Gastroesophageal sphincter (tissue), 4 donors: ENCODE measurements around the gene TMEM235. TPM values are rescaled to one million over a fixed set of nuclear protein-coding genes. Genes with fewer than 3 reads are reported as not detected.
A peak's percentile ranks its signal among the peaks of the same experiment; 100 is the strongest.

Experiments
- ATAC-seq: fragments of 150-250 bp; one replicate; pipeline ENCODE4 v1.9.1; 2016; ENCODE audit warnings: mild to moderate bottlenecking, moderate library complexity
- H3K27ac ChIP-seq, 4 donors: fragments of 200-600 bp; sonication (generic) in 3 of 4; 1 replicate in 3 of 4; 2 replicates in 1 of 4; pipeline ENCODE4 v1.5.1; 2016 to 2019
- H3K27me3 ChIP-seq: fragments of 200-600 bp; sonication (generic); one replicate; pipeline ENCODE4 v1.5.1; 2019
- H3K36me3 ChIP-seq, 2 donors: fragments of 200-600 bp; sonication (generic); one replicate each; pipeline ENCODE4 v1.5.1; 2019; ENCODE audit warnings: control low read depth in 1 of 2
- H3K4me1 ChIP-seq, 3 donors: fragments of 200-600 bp; sonication (generic); 1 replicate in 2 of 3; 2 replicates in 1 of 3; pipeline ENCODE4 v1.5.1; 2016 to 2019; ENCODE audit warnings: control low read depth in 2 of 3
- H3K4me3 ChIP-seq, 2 donors: fragments of 200-600 bp; sonication (generic); one replicate each; pipeline ENCODE4 v1.5.1; 2019; ENCODE audit warnings: mild to moderate bottlenecking in 1 of 2, moderate library complexity in 1 of 2
- H3K9me3 ChIP-seq, 3 donors: fragments of 200-600 bp; sonication (generic); one replicate each; pipeline ENCODE4 v1.5.1; 2017 to 2019; ENCODE audit warnings: control low read depth in 2 of 3
- CTCF ChIP-seq, 4 experiments: fragments of 200-600 bp in 2 of 4; fragments of 450-650 bp in 2 of 4; sonication (generic) in 1 of 4; IDR thresholded peaks; one replicate each; pipeline ENCODE4 v1.5.1; 2017 to 2019; ENCODE audit warnings: antibody characterized with exemption in 4 of 4, mild to moderate bottlenecking in 2 of 4, moderate library complexity in 2 of 4
- EP300 ChIP-seq: sonication (generic); formaldehyde crosslinking; IDR thresholded peaks from one replicate; pipeline ENCODE4 v1.6.1; 2017; ENCODE audit warnings: antibody characterized with exemption, mild to moderate bottlenecking
- POLR2A ChIP-seq, 2 donors: fragments of 450-650 bp; IDR thresholded peaks; one replicate each; pipeline ENCODE4 v1.6.1; 2017; ENCODE audit warnings: antibody characterized with exemption in 2 of 2, mild to moderate bottlenecking in 2 of 2, moderate library complexity in 1 of 2
- POLR2AphosphoS5 ChIP-seq: sonication (generic); formaldehyde crosslinking; IDR thresholded peaks from one replicate; pipeline ENCODE4 v1.6.1; 2017; ENCODE audit warnings: antibody characterized with exemption
- WGBS, 2 donors: methylation state at CpG; one replicate each; pipeline ENCODE4 v1.1.5; 2018; ENCODE audit warnings: low coverage in 1 of 2; 5-methylcytosine and 5-hydroxymethylcytosine counted together
- total RNA-seq, 4 donors: library from RNA; depleted of rRNA; stranded (reverse); fragments of >200 nt; gene quantifications; one replicate each; pipeline ENCODE4 v1.1.0, GENCODE V29; 2016

Gene TMEM235
- total RNA-seq, 4 donors from 2014 or later, result not detected

- Histone ChIP-seq H3K36me3 (no peaks in the 10 kb centered on the region), H3K9me3 (no peaks in the 10 kb centered on the region), H3K27ac (no peak overlapping the region), H3K4me1 (no peaks in the 10 kb centered on the region), H3K27me3 (no peaks in the 10 kb centered on the region), H3K4me3 (no peak overlapping the region)
- no peak for TF ChIP-seq POLR2A (IDR thresholded peaks at IDR 0.05)
- no peak for TF ChIP-seq POLR2AphosphoS5
- TF ChIP-seq EP300, result no peak
- no peak for TF ChIP-seq CTCF (IDR thresholded peaks at IDR 0.05)
- 83 to 85% methylated on average over 2 to 11 of the region's 21 CpGs for whole genome bisulfite sequencing, 2 donors
- ATAC-seq, result no peak
Measured at GRCh38 chr17:78242024-78242742, 10.8 kb downstream of the TMEM235 start.

GRCh38 chr17:78247304-78247703 lies 15.9 kb downstream of the TMEM235 start:
- 72 to 81% methylated on average over 8 of the region's 8 CpGs for WGBS, 2 donors
- Histone ChIP-seq H3K27ac (no peak overlapping the region), H3K4me1 (peaks cover 0 to 17% (median 8%) of the 10 kb centered on the region in 3 donors), H3K36me3 (no peaks in the 10 kb centered on the region), H3K27me3 (peaks cover 16% of the 10 kb centered on the region), H3K4me3 (no peak overlapping the region), H3K9me3 (no peaks in the 10 kb centered on the region)
- no peak for ATAC-seq
- TF ChIP-seq POLR2AphosphoS5 (no peak), EP300 (no peak), CTCF (IDR thresholded peaks at IDR 0.05) (no peak), POLR2A (IDR thresholded peaks at IDR 0.05) (no peak)

GRCh38 chr17:78248051-78248914 lies 16.9 kb downstream of the TMEM235 start:
- Histone ChIP-seq H3K4me1 (peaks cover 0 to 25% (median 8%) of the 10 kb centered on the region in 3 donors), H3K27me3 (peaks cover 16% of the 10 kb centered on the region), H3K36me3 (no peaks in the 10 kb centered on the region), H3K9me3 (no peaks in the 10 kb centered on the region), H3K4me3 (no peak overlapping the region), H3K27ac (peak overlapping the region in 2 of 4 donors; percentile 25 to 47)
- ATAC-seq, result peak; percentile 44
- whole genome bisulfite sequencing, 2 donors, result 67% methylated on average over 1 of the region's 30 CpGs; no CpG with 5 or more reads in 1 of the 2 donors
- TF ChIP-seq POLR2A (IDR thresholded peaks at IDR 0.05), result no peak
- no peak for TF ChIP-seq POLR2AphosphoS5
- TF ChIP-seq CTCF (IDR thresholded peaks at IDR 0.05), result no peak
- TF ChIP-seq EP300, result no peak

GRCh38 chr17:78249074-78249817 lies 17.8 kb downstream of the TMEM235 start:
- Histone ChIP-seq H3K9me3 (no peaks in the 10 kb centered on the region), H3K36me3 (no peaks in the 10 kb centered on the region), H3K4me1 (peaks cover 0 to 33% (median 8%) of the 10 kb centered on the region in 3 donors), H3K4me3 (no peak overlapping the region), H3K27ac (peak overlapping the region in 1 of 4 donors; percentile 25), H3K27me3 (peaks cover 16% of the 10 kb centered on the region)
- no peak for ATAC-seq
- no peak for TF ChIP-seq CTCF (IDR thresholded peaks at IDR 0.05)
- TF ChIP-seq EP300, result no peak
- TF ChIP-seq POLR2A (IDR thresholded peaks at IDR 0.05), result no peak
- no peak for TF ChIP-seq POLR2AphosphoS5
- no CpG with 5 or more reads among the region's 16 CpGs for WGBS, 2 donors
